SK-N-SH (cell line): ENCODE measurements around the gene EBF4. TPM values are rescaled to one million over a fixed set of nuclear protein-coding genes. Genes with fewer than 3 reads are reported as not detected.

Experiments
- CTCF ChIA-PET: fragments of 300-600, 350-600 bp; formaldehyde crosslinking; extraction: SDS; loops from one replicate; lab custom pipeline; 2021; lab: Yijun Ruan, JAX
- POLR2A ChIA-PET: fragments of 350-600 bp; sonication (Branson Sonifier 250); formaldehyde crosslinking; extraction: SDS; loops from one replicate; lab custom pipeline; 2020; ENCODE audit warnings: antibody characterized with exemption, inconsistent platforms; lab: Yijun Ruan, JAX
- DNase-seq: peaks from one replicate; pipeline ENCODE4 v3.0.0; 2012
- H2AFZ ChIP-seq: fragments of 200-600 bp; sonication (generic); 2 replicates; pipeline ENCODE4 v1.8.1; 2016; ENCODE audit warnings: antibody characterized with exemption, mild to moderate bottlenecking, low read depth
- H3F3A ChIP-seq: fragments of 200-600 bp; sonication (generic); replicated peaks from 2 replicates; pipeline ENCODE3; 2016; ENCODE audit warnings: antibody characterized with exemption, mild to moderate bottlenecking; ENCODE audit not compliant: insufficient read depth
- H3K27ac ChIP-seq, 2 experiments: fragments of 200-500 bp in 1 of 2; fragments of 200-600 bp in 1 of 2; sonication (Bioruptor generic) in 1 of 2; sonication (generic), shearing (Covaris generic) in 1 of 2; 2 replicates each; pipeline versions ENCODE4 v1.5.1 to v1.6.1; 2014 to 2016; ENCODE audit warnings: low read depth in 2 of 2, inconsistent platforms in 1 of 2, low read length in 1 of 2, mild to moderate bottlenecking in 1 of 2, mixed read lengths in 1 of 2
- H3K27me3 ChIP-seq: fragments of 200-600 bp; sonication (generic), shearing (Covaris generic); 2 replicates; pipeline ENCODE4 v1.6.1; 2016; ENCODE audit warnings: mixed run types; ENCODE audit not compliant: insufficient read depth
- H3K36me3 ChIP-seq, 2 experiments: fragments of 200-500 bp in 1 of 2; fragments of 200-600 bp in 1 of 2; sonication (Bioruptor generic) in 1 of 2; sonication (generic) in 1 of 2; replicated peaks in 1 of 2; 2 replicates each; pipeline versions ENCODE3 to v1.5.1; 2014 to 2016; ENCODE audit warnings: low read length in 1 of 2, mild to moderate bottlenecking in 1 of 2; ENCODE audit not compliant: insufficient read depth in 2 of 2, control insufficient read depth in 1 of 2
- H3K4me1 ChIP-seq, 2 experiments: fragments of 200-500 bp in 1 of 2; fragments of 200-600 bp in 1 of 2; sonication (Bioruptor generic) in 1 of 2; sonication (generic), shearing (Covaris generic) in 1 of 2; 2 replicates each; pipeline versions ENCODE4 v1.5.1 to v1.6.1; 2014 to 2016; ENCODE audit warnings: low read depth in 1 of 2, low read length in 1 of 2, mixed run types in 1 of 2; ENCODE audit not compliant: insufficient read depth in 2 of 2, control insufficient read depth in 1 of 2
- H3K4me2 ChIP-seq: fragments of 200-600 bp; sonication (generic), shearing (Covaris generic); 2 replicates; pipeline ENCODE4 v1.6.1; 2017; ENCODE audit warnings: mixed run types
- H3K4me3 ChIP-seq, 2 experiments: fragments of 200-500 bp in 1 of 2; fragments of 200-600 bp in 1 of 2; sonication (Bioruptor generic) in 1 of 2; sonication (generic), shearing (Covaris generic) in 1 of 2; 2 replicates each; pipeline versions ENCODE4 v1.5.1 to v1.8.1; 2014 to 2016; ENCODE audit warnings: low read depth in 2 of 2, inconsistent platforms in 1 of 2, low read length in 1 of 2, mild to moderate bottlenecking in 1 of 2, mixed read lengths in 1 of 2, moderate library complexity in 1 of 2
- H3K79me2 ChIP-seq: fragments of 200-600 bp; sonication (generic); 2 replicates; pipeline ENCODE4 v1.8.1; 2017; ENCODE audit warnings: mild to moderate bottlenecking; ENCODE audit not compliant: insufficient read depth
- H3K9ac ChIP-seq: fragments of 200-600 bp; sonication (generic); 2 replicates; pipeline ENCODE4 v1.6.1; 2017; ENCODE audit warnings: mixed run types
- H3K9me2 ChIP-seq: fragments of 200-600 bp; sonication (generic); 2 replicates; pipeline ENCODE4 v1.6.1; 2017; ENCODE audit warnings: mixed run types
- H3K9me3 ChIP-seq: fragments of 200-600 bp; sonication (generic); 2 replicates; pipeline ENCODE4 v1.6.1; 2017; ENCODE audit warnings: mixed run types, mild to moderate bottlenecking, moderate library complexity
- H4K20me1 ChIP-seq: fragments of 200-600 bp; sonication (generic); 2 replicates; pipeline ENCODE4 v1.6.1; 2017; ENCODE audit warnings: mild to moderate bottlenecking, mixed run types; ENCODE audit not compliant: insufficient read depth
- CHD2 ChIP-seq: fragments of 150-350 bp; IDR thresholded peaks from 2 replicates; pipeline ENCODE4 v1.6.1; 2018; ENCODE audit warnings: low read length; ENCODE audit not compliant: partially characterized antibody
- ELF1 ChIP-seq: IDR thresholded peaks from 2 replicates; pipeline ENCODE4 v1.4.0; 2012
- EP300 ChIP-seq, 2 experiments: IDR thresholded peaks; 2 replicates each; pipeline versions ENCODE4 v1.4.0 to v1.6.1; 2012; ENCODE audit warnings: borderline replicate concordance in 1 of 2, low read depth in 1 of 2, low read length in 1 of 2
- FOXM1 ChIP-seq: IDR thresholded peaks from 2 replicates; pipeline ENCODE4 v1.4.0; 2012; ENCODE audit warnings: low read depth, mild to moderate bottlenecking
- JUND ChIP-seq: IDR thresholded peaks from 2 replicates; pipeline ENCODE4 v1.4.0; 2012
- MEF2A ChIP-seq: IDR thresholded peaks from 2 replicates; pipeline ENCODE4 v1.4.0; 2012; ENCODE audit warnings: low read depth, borderline replicate concordance
- NRF1 ChIP-seq: IDR thresholded peaks from 2 replicates; pipeline ENCODE4 v1.6.1; 2012; ENCODE audit warnings: low read depth, mild to moderate bottlenecking, low read length
- POLR2AphosphoS5 ChIP-seq: IDR thresholded peaks from 2 replicates; pipeline ENCODE4 v1.6.1; 2012; ENCODE audit warnings: low read depth, low read length
- RAD21 ChIP-seq: IDR thresholded peaks from 2 replicates; pipeline ENCODE4 v1.6.1; 2012; ENCODE audit warnings: mild to moderate bottlenecking, low read length
- RCOR1 ChIP-seq: fragments of 150-350 bp; IDR thresholded peaks from 2 replicates; pipeline ENCODE4 v1.6.1; 2017; ENCODE audit warnings: antibody characterized with exemption, low read length
- RXRA ChIP-seq: IDR thresholded peaks from 2 replicates; pipeline ENCODE4 v1.4.0; 2012; ENCODE audit warnings: low read depth, mild to moderate bottlenecking, borderline replicate concordance
- SIN3A ChIP-seq: IDR thresholded peaks from 2 replicates; pipeline ENCODE4 v1.6.1; 2012; ENCODE audit warnings: low read depth, mild to moderate bottlenecking, low read length, moderate library complexity, borderline replicate concordance
- TCF12 ChIP-seq: IDR thresholded peaks from 2 replicates; pipeline ENCODE4 v1.4.0; 2012
- TEAD4 ChIP-seq: IDR thresholded peaks from 2 replicates; pipeline ENCODE4 v1.4.0; 2012; ENCODE audit warnings: mild to moderate bottlenecking, borderline replicate concordance; ENCODE audit not compliant: insufficient read depth
- YY1 ChIP-seq: IDR thresholded peaks from 2 replicates; pipeline ENCODE4 v1.4.0; 2012; ENCODE audit warnings: low read depth, mild to moderate bottlenecking
- WGBS: methylation state at CpG from one replicate; pipeline ENCODE4 v1.1.6; 2017; ENCODE audit warnings: low lambda C conversion rate; 5-methylcytosine and 5-hydroxymethylcytosine counted together
- polyA plus RNA-seq, 3 experiments: library from polyadenylated mRNA; depleted of rRNA; stranded (reverse); fragments of >200 nt; gene quantifications; 2 replicates each; pipeline ENCODE4 v1.2.3, GENCODE V29; 2012
- TF ChIP-seq, protein P1 (sequence below): fragments of 150-350 bp; IDR thresholded peaks from 2 replicates; pipeline ENCODE4 v1.6.1; 2016; ENCODE audit warnings: mild to moderate bottlenecking, low read depth, low read length
- TF ChIP-seq, protein P2 (sequence below): IDR thresholded peaks from 2 replicates; pipeline ENCODE4 v1.4.0; 2012; ENCODE audit warnings: low read depth, borderline replicate concordance
- TF ChIP-seq, protein P3 (sequence below): IDR thresholded peaks from 2 replicates; pipeline ENCODE4 v1.6.1; 2012; ENCODE audit warnings: mild to moderate bottlenecking, low read depth, low read length, moderate library complexity
- TF ChIP-seq, protein P4 (sequence below): fragments of 200-600 bp; sonication (generic); IDR thresholded peaks from 2 replicates; pipeline ENCODE4 v1.6.1; 2017; ENCODE audit warnings: antibody characterized with exemption, mild to moderate bottlenecking, moderate library complexity

The EBF4 gene
- polyA plus RNA-seq, 1 of the 3 experiments (the other 2 are of a cell fraction) = 20.6 TPM

DNA sequence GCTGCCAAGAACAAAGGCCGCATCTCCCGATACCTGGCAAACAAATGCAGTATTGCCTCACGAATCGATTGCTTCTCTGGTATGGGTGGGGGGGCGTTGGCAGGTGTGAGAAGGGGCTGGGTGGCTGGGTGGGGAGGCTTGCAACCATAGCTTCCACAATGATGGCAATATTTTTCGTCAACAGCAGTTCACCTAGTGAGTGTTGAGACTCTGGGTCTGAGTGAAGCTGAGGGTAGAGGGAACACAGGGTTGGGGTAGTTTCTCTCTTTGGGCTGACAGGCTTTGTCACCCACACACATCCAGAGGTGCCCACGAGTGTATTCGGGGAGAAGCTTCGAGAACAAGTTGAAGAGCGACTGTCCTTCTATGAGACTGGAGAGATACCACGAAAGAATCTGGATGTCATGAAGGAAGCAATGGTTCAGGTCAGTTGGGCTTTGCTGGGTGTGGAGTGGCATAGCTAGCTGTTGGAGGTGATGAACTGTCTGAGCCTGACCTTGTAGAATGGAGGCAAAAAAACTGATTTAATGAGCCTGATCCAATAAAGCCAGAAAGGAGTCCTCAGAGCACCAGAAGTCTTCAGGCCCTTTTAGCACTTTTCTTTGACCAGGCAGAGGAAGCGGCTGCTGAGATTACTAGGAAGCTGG lies 36.0 kb upstream of the EBF4 start:
- Histone ChIP-seq H4K20me1 (peaks cover 45% of the 10 kb centered on the region), H3K36me3 (peaks cover 47 to 71% of the 10 kb centered on the region in 2 experiments), H3K79me2 (peaks cover 43% of the 10 kb centered on the region), H3K4me1 (peaks cover 6 to 15% of the 10 kb centered on the region in 2 experiments; a peak in 2 of 4 replicates), H3F3A (peaks cover 49% of the 10 kb centered on the region), H3K27me3 (no peaks in the 10 kb centered on the region), H3K4me3 (no peak overlapping the region), H3K9me3 (no peaks in the 10 kb centered on the region), H3K27ac (no peak overlapping the region), H3K9me2 (no peaks in the 10 kb centered on the region), H3K4me2 (no peak overlapping the region), H3K9ac (no peak overlapping the region), H2AFZ (no peak overlapping the region)
- TF ChIP-seq POLR2AphosphoS5 = no peak; the same call in 1 of the 2 replicates
- TF ChIP-seq, protein P1, sequence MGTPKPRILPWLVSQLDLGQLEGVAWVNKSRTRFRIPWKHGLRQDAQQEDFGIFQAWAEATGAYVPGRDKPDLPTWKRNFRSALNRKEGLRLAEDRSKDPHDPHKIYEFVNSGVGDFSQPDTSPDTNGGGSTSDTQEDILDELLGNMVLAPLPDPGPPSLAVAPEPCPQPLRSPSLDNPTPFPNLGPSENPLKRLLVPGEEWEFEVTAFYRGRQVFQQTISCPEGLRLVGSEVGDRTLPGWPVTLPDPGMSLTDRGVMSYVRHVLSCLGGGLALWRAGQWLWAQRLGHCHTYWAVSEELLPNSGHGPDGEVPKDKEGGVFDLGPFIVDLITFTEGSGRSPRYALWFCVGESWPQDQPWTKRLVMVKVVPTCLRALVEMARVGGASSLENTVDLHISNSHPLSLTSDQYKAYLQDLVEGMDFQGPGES = no peak
- TF ChIP-seq RCOR1 = no peak
- no peak for TF ChIP-seq TEAD4
- no peak for TF ChIP-seq CHD2
- TF ChIP-seq RAD21 = no peak
- TF ChIP-seq, protein P2, sequence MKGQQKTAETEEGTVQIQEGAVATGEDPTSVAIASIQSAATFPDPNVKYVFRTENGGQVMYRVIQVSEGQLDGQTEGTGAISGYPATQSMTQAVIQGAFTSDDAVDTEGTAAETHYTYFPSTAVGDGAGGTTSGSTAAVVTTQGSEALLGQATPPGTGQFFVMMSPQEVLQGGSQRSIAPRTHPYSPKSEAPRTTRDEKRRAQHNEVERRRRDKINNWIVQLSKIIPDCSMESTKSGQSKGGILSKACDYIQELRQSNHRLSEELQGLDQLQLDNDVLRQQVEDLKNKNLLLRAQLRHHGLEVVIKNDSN = no peak
- no peak for TF ChIP-seq ELF1
- TF ChIP-seq, protein P3, sequence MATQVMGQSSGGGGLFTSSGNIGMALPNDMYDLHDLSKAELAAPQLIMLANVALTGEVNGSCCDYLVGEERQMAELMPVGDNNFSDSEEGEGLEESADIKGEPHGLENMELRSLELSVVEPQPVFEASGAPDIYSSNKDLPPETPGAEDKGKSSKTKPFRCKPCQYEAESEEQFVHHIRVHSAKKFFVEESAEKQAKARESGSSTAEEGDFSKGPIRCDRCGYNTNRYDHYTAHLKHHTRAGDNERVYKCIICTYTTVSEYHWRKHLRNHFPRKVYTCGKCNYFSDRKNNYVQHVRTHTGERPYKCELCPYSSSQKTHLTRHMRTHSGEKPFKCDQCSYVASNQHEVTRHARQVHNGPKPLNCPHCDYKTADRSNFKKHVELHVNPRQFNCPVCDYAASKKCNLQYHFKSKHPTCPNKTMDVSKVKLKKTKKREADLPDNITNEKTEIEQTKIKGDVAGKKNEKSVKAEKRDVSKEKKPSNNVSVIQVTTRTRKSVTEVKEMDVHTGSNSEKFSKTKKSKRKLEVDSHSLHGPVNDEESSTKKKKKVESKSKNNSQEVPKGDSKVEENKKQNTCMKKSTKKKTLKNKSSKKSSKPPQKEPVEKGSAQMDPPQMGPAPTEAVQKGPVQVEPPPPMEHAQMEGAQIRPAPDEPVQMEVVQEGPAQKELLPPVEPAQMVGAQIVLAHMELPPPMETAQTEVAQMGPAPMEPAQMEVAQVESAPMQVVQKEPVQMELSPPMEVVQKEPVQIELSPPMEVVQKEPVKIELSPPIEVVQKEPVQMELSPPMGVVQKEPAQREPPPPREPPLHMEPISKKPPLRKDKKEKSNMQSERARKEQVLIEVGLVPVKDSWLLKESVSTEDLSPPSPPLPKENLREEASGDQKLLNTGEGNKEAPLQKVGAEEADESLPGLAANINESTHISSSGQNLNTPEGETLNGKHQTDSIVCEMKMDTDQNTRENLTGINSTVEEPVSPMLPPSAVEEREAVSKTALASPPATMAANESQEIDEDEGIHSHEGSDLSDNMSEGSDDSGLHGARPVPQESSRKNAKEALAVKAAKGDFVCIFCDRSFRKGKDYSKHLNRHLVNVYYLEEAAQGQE = no peak
- no peak for TF ChIP-seq EP300 (IDR thresholded peaks at IDR 0.05; ENCODE audit: borderline replicate concordance in 1 of 2, low read depth in 1 of 2, low read length in 1 of 2)
- TF ChIP-seq, protein P4, sequence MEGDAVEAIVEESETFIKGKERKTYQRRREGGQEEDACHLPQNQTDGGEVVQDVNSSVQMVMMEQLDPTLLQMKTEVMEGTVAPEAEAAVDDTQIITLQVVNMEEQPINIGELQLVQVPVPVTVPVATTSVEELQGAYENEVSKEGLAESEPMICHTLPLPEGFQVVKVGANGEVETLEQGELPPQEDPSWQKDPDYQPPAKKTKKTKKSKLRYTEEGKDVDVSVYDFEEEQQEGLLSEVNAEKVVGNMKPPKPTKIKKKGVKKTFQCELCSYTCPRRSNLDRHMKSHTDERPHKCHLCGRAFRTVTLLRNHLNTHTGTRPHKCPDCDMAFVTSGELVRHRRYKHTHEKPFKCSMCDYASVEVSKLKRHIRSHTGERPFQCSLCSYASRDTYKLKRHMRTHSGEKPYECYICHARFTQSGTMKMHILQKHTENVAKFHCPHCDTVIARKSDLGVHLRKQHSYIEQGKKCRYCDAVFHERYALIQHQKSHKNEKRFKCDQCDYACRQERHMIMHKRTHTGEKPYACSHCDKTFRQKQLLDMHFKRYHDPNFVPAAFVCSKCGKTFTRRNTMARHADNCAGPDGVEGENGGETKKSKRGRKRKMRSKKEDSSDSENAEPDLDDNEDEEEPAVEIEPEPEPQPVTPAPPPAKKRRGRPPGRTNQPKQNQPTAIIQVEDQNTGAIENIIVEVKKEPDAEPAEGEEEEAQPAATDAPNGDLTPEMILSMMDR = no peak
- TF ChIP-seq SIN3A = no peak
- TF ChIP-seq NRF1 = no peak
- TF ChIP-seq TCF12 = no peak
- TF ChIP-seq RXRA = no peak
- no peak for TF ChIP-seq MEF2A
- TF ChIP-seq JUND = no peak
- no peak for TF ChIP-seq FOXM1
- TF ChIP-seq YY1 = no peak
- ChIA-PET POLR2A (no interaction called here), CTCF (interaction anchor here (1.3 to 10.6 kb wide), 2 partner anchors 10 to 134 kb away, joined by 4 to 133 read pairs; no protein-coding TSS in a partner anchor)
- no peak for DNase-seq
- WGBS = 90% methylated on average over 12 of the region's 12 CpGs
